Trophoblast cell (in vitro differentiated cells and primary cell): Measurements from ENCODE around the gene LEP.

Experiments
- DNase-seq, 2 donors: peaks; one replicate each; pipeline ENCODE4 v3.0.0-alpha.2; 2016
- H2AFZ ChIP-seq: 2 replicates; pipeline ENCODE4 v1.6.1; 2013; ENCODE audit warnings: low read length, moderate library complexity, mild to moderate bottlenecking; ENCODE audit not compliant: insufficient read depth, poor library complexity
- H2AK5ac ChIP-seq: 2 replicates; pipeline ENCODE4 v1.6.1; 2013; ENCODE audit warnings: mild to moderate bottlenecking, low read length
- H2BK120ac ChIP-seq: 2 replicates; pipeline ENCODE4 v1.6.1; 2013; ENCODE audit warnings: low read length, mild to moderate bottlenecking, moderate library complexity; ENCODE audit not compliant: insufficient read depth, poor library complexity
- H2BK12ac ChIP-seq: 2 replicates; pipeline ENCODE4 v1.6.1; 2013; ENCODE audit warnings: mild to moderate bottlenecking, low read length, moderate library complexity
- H2BK5ac ChIP-seq: 2 replicates; pipeline ENCODE4 v1.6.1; 2013; ENCODE audit warnings: low read length, low read depth, moderate library complexity, mild to moderate bottlenecking; ENCODE audit not compliant: poor library complexity
- H3K14ac ChIP-seq: 2 replicates; pipeline ENCODE4 v1.6.1; 2013; ENCODE audit warnings: mild to moderate bottlenecking, low read length
- H3K18ac ChIP-seq: 2 replicates; pipeline ENCODE4 v1.6.1; 2013; ENCODE audit warnings: mild to moderate bottlenecking, low read length
- H3K23ac ChIP-seq: 2 replicates; pipeline ENCODE4 v1.6.1; 2013; ENCODE audit warnings: low read length
- H3K27ac ChIP-seq: 2 replicates; pipeline ENCODE4 v1.5.1; 2013; ENCODE audit warnings: low read depth, mild to moderate bottlenecking, inconsistent platforms, low read length, moderate library complexity
- H3K27me3 ChIP-seq: 2 replicates; pipeline ENCODE4 v1.6.1; 2013; ENCODE audit warnings: inconsistent platforms, mild to moderate bottlenecking, low read length, moderate library complexity; ENCODE audit not compliant: insufficient read depth
- H3K36me3 ChIP-seq, 2 experiments: 1 replicate in 1 of 2; 2 replicates in 1 of 2; pipeline ENCODE4 v1.6.1; 2013; ENCODE audit warnings: low read length in 2 of 2, mild to moderate bottlenecking in 2 of 2, moderate library complexity in 1 of 2; ENCODE audit not compliant: insufficient read depth in 2 of 2, control insufficient read depth in 1 of 2
- H3K4ac ChIP-seq: 2 replicates; pipeline ENCODE4 v1.6.1; 2013; ENCODE audit warnings: low read depth, mild to moderate bottlenecking, low read length, moderate library complexity
- H3K4me1 ChIP-seq, 2 experiments: 1 replicate in 1 of 2; 2 replicates in 1 of 2; pipeline ENCODE4 v1.6.1; 2013; ENCODE audit warnings: low read length in 2 of 2, mild to moderate bottlenecking in 2 of 2, moderate library complexity in 1 of 2; ENCODE audit not compliant: insufficient read depth in 2 of 2, control insufficient read depth in 1 of 2
- H3K4me2 ChIP-seq: 2 replicates; pipeline ENCODE4 v1.6.1; 2013; ENCODE audit warnings: inconsistent platforms, mild to moderate bottlenecking, low read length, moderate library complexity
- H3K4me3 ChIP-seq: 2 replicates; pipeline ENCODE4 v1.5.1; 2013; ENCODE audit warnings: mild to moderate bottlenecking, low read depth, low read length, inconsistent platforms
- H3K79me1 ChIP-seq: one replicate; pipeline ENCODE4 v1.6.1; 2013; ENCODE audit warnings: low read length
- H3K79me2 ChIP-seq: 2 replicates; pipeline ENCODE4 v1.6.1; 2013; ENCODE audit warnings: low read length, mild to moderate bottlenecking; ENCODE audit not compliant: control insufficient read depth, insufficient read depth, poor library complexity
- H3K9ac ChIP-seq: 2 replicates; pipeline ENCODE4 v1.6.1; 2013; ENCODE audit warnings: mild to moderate bottlenecking, low read length
- H3K9me3 ChIP-seq: 2 replicates; pipeline ENCODE4 v1.6.1; 2013; ENCODE audit warnings: low read depth, mild to moderate bottlenecking, control low read depth, inconsistent platforms, low read length; ENCODE audit not compliant: insufficient read depth
- H4K12ac ChIP-seq: 2 replicates; pipeline ENCODE4 v1.6.1; 2013; ENCODE audit warnings: low read depth, mild to moderate bottlenecking, low read length, moderate library complexity
- H4K8ac ChIP-seq: 2 replicates; pipeline ENCODE4 v1.6.1; 2013; ENCODE audit warnings: low read depth, mild to moderate bottlenecking, low read length, moderate library complexity
- H4K91ac ChIP-seq: one replicate; pipeline ENCODE4 v1.6.1; 2013; ENCODE audit warnings: low read depth, mild to moderate bottlenecking, low read length, moderate library complexity
- WGBS: extraction: QIAGEN DNeasy Blood & Tissue Kit; methylation state at CpG from one replicate; pipeline ENCODE4 v1.1.7; 2013; ENCODE audit warnings: missing lambda C conversion rate; ENCODE audit not compliant: insufficient read length, insufficient coverage; ENCODE audit errors: extremely low coverage; 5-methylcytosine and 5-hydroxymethylcytosine counted together

The LEP gene

GRCh38 chr7:128265906-128266300 lies 24.8 kb downstream of the LEP start:
- H4K8ac ChIP-seq = no peak overlapping the region
- no peak overlapping the region for H2AFZ ChIP-seq
- no peak overlapping the region for H2BK120ac ChIP-seq
- no peak overlapping the region for H2BK5ac ChIP-seq
- no peak overlapping the region for H4K12ac ChIP-seq
- no peak overlapping the region for H3K18ac ChIP-seq
- no peak overlapping the region for H3K9ac ChIP-seq
- H2BK12ac ChIP-seq = peak overlapping the region; percentile 6
- H3K23ac ChIP-seq = no peak overlapping the region
- H2AK5ac ChIP-seq = no peak overlapping the region
- H3K14ac ChIP-seq = no peak overlapping the region
- H3K27me3 ChIP-seq = no peaks in the 10 kb centered on the region
- H4K91ac ChIP-seq = no peak overlapping the region
- no peaks in the 10 kb centered on the region for H3K9me3 ChIP-seq
- no peak overlapping the region for H3K4me3 ChIP-seq
- H3K36me3 ChIP-seq = no peaks in the 10 kb centered on the region
- H3K27ac ChIP-seq = no peak overlapping the region
- no peak for DNase-seq
- H3K4ac ChIP-seq = no peak overlapping the region
- H3K4me1 ChIP-seq = peaks cover 8 to 13% of the 10 kb centered on the region in 2 experiments
- no peak overlapping the region for H3K4me2 ChIP-seq
- no peaks in the 10 kb centered on the region for H3K79me2 ChIP-seq
- WGBS = no CpG with 5 or more reads among the region's 5 CpGs
- peaks cover 3% of the 10 kb centered on the region for H3K79me1 ChIP-seq

GRCh38 chr7:128266529-128266882 lies 25.4 kb downstream of the LEP start:
- no peak overlapping the region for H4K8ac ChIP-seq
- no CpG with 5 or more reads among the region's 1 CpG for WGBS
- H3K9ac ChIP-seq = no peak overlapping the region
- H3K18ac ChIP-seq = no peak overlapping the region
- H3K4me3 ChIP-seq = no peak overlapping the region
- H3K14ac ChIP-seq = no peak overlapping the region
- no peak overlapping the region for H2AFZ ChIP-seq
- no peak overlapping the region for H2BK5ac ChIP-seq
- H3K27me3 ChIP-seq = no peaks in the 10 kb centered on the region
- H3K4me2 ChIP-seq = no peak overlapping the region
- H3K79me1 ChIP-seq = peaks cover 3% of the 10 kb centered on the region
- no peak overlapping the region for H2BK12ac ChIP-seq
- H2AK5ac ChIP-seq = no peak overlapping the region
- DNase-seq = no peak
- H2BK120ac ChIP-seq = no peak overlapping the region
- H3K4me1 ChIP-seq = peaks cover 8 to 13% of the 10 kb centered on the region in 2 experiments
- no peak overlapping the region for H3K27ac ChIP-seq
- no peaks in the 10 kb centered on the region for H3K36me3 ChIP-seq
- no peak overlapping the region for H4K12ac ChIP-seq
- H3K79me2 ChIP-seq = no peaks in the 10 kb centered on the region
- H3K9me3 ChIP-seq = no peaks in the 10 kb centered on the region
- no peak overlapping the region for H3K4ac ChIP-seq
- H3K23ac ChIP-seq = no peak overlapping the region
- no peak overlapping the region for H4K91ac ChIP-seq

- Histone ChIP-seq H3K79me2 (no peaks in the 10 kb centered on the region), H3K9me3 (no peaks in the 10 kb centered on the region), H3K79me1 (peaks cover 3% of the 10 kb centered on the region), H4K91ac (peak overlapping the region; percentile 58), H3K4me1 (peaks cover 8 to 13% of the 10 kb centered on the region in 2 experiments), H2BK120ac (peak overlapping the region; percentile 8), H3K14ac (no peak overlapping the region), H3K18ac (peak overlapping the region; percentile 8), H3K9ac (no peak overlapping the region), H3K4me2 (peak overlapping the region; percentile 34), H3K27ac (no peak overlapping the region), H2AFZ (peak overlapping the region; percentile 8), H2AK5ac (no peak overlapping the region), H3K23ac (no peak overlapping the region), H3K36me3 (no peaks in the 10 kb centered on the region), H2BK12ac (no peak overlapping the region), H2BK5ac (no peak overlapping the region), H3K4ac (no peak overlapping the region), H3K4me3 (no peak overlapping the region), H3K27me3 (no peaks in the 10 kb centered on the region), H4K12ac (no peak overlapping the region), H4K8ac (peak overlapping the region; percentile 24)
- no CpG with 5 or more reads among the region's 16 CpGs for WGBS
- DNase-seq = peak in 1 of 2 donors; percentile 27
These were observed 26.0 kb downstream of the LEP start for GRCh38 chr7:128266883-128267594.

- Histone ChIP-seq H3K4me1 (peaks cover 8 to 13% of the 10 kb centered on the region in 2 experiments), H3K14ac (no peak overlapping the region), H4K91ac (peak overlapping the region; percentile 58), H3K9ac (no peak overlapping the region), H2AK5ac (no peak overlapping the region), H2BK12ac (no peak overlapping the region), H3K4ac (no peak overlapping the region), H3K4me3 (no peak overlapping the region), H2BK120ac (no peak overlapping the region), H2BK5ac (no peak overlapping the region), H3K79me2 (no peaks in the 10 kb centered on the region), H3K9me3 (peaks cover 2% of the 10 kb centered on the region), H3K36me3 (no peaks in the 10 kb centered on the region), H3K27ac (no peak overlapping the region), H3K18ac (no peak overlapping the region), H3K4me2 (peak overlapping the region; percentile 34), H4K8ac (no peak overlapping the region), H3K79me1 (peaks cover 3% of the 10 kb centered on the region), H2AFZ (peak overlapping the region; percentile 8), H3K27me3 (no peaks in the 10 kb centered on the region), H3K23ac (no peak overlapping the region), H4K12ac (no peak overlapping the region)
- no peak for DNase-seq
- WGBS = no CpG with 5 or more reads among the region's 4 CpGs
These were observed 26.5 kb downstream of the LEP start for GRCh38 chr7:128267595-128267924.
